ENCODE data around the gene MICAL2.

DNA sequence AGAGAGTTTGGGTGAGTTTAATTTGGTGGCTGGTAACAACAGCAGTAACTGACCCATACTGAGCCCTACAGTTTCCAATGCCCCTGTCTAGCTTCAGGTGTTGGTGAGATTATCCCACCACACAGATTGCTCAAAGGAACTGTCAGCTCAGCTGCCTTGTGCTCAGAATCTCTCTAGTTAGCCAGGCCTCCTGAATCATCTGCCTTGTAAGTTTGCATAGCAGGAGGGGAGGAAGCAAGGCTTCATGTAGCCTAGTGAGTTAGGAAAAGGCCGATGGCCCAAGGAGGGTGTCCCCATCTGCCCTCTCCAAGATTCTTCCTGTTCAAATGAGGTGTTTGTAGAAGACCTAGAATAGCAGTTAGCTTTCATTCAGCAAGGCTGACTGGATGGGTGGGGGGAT lies 74.3 kb downstream of the MICAL2 start:
- TF ChIP-seq, protein P1, sequence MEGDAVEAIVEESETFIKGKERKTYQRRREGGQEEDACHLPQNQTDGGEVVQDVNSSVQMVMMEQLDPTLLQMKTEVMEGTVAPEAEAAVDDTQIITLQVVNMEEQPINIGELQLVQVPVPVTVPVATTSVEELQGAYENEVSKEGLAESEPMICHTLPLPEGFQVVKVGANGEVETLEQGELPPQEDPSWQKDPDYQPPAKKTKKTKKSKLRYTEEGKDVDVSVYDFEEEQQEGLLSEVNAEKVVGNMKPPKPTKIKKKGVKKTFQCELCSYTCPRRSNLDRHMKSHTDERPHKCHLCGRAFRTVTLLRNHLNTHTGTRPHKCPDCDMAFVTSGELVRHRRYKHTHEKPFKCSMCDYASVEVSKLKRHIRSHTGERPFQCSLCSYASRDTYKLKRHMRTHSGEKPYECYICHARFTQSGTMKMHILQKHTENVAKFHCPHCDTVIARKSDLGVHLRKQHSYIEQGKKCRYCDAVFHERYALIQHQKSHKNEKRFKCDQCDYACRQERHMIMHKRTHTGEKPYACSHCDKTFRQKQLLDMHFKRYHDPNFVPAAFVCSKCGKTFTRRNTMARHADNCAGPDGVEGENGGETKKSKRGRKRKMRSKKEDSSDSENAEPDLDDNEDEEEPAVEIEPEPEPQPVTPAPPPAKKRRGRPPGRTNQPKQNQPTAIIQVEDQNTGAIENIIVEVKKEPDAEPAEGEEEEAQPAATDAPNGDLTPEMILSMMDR (IDR thresholded peaks at IDR 0.05 in 2 of 3, conservative IDR thresholded peaks at IDR 0.05 in 1 of 3; ENCODE audit: control insufficient read depth in 2 of 3, extremely low read depth in 1 of 3, insufficient read depth in 1 of 3, low read depth in 3 of 3, low read length in 3 of 3): no peak
- TF ChIP-seq FOXK2 (IDR thresholded peaks at IDR 0.05) (no peak), GATAD2B (conservative IDR thresholded peaks at IDR 0.05; ENCODE audit: low read depth) (no peak), POLR2A (IDR thresholded peaks at IDR 0.05; ENCODE audit: low read depth, low read length) (no peak), EZH2 (IDR thresholded peaks at IDR 0.05; ENCODE audit: borderline replicate concordance, control insufficient read depth, low read depth, low read length) (no peak), TCF7 (IDR thresholded peaks at IDR 0.05; ENCODE audit: borderline replicate concordance) (no peak), MYC (IDR thresholded peaks at IDR 0.05; ENCODE audit: insufficient read depth, insufficient read length, insufficient replicate concordance, low read length, severe bottlenecking) (no peak), CHD1 (IDR thresholded peaks at IDR 0.05; ENCODE audit: low read depth, low read length) (no peak), POLR2AphosphoS2 (IDR thresholded peaks at IDR 0.05; ENCODE audit: low read depth, low read length) (no peak), ZNF274 (IDR thresholded peaks at IDR 0.05; ENCODE audit: insufficient read depth, insufficient read length) (no peak)
- TF ChIP-seq, protein P2, sequence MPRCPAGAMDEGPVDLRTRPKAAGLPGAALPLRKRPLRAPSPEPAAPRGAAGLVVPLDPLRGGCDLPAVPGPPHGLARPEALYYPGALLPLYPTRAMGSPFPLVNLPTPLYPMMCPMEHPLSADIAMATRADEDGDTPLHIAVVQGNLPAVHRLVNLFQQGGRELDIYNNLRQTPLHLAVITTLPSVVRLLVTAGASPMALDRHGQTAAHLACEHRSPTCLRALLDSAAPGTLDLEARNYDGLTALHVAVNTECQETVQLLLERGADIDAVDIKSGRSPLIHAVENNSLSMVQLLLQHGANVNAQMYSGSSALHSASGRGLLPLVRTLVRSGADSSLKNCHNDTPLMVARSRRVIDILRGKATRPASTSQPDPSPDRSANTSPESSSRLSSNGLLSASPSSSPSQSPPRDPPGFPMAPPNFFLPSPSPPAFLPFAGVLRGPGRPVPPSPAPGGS (IDR thresholded peaks at IDR 0.05; ENCODE audit: borderline replicate concordance, insufficient read depth, low read depth, low read length, poor library complexity, severe bottlenecking): no peak
- TF ChIP-seq, protein P3, sequence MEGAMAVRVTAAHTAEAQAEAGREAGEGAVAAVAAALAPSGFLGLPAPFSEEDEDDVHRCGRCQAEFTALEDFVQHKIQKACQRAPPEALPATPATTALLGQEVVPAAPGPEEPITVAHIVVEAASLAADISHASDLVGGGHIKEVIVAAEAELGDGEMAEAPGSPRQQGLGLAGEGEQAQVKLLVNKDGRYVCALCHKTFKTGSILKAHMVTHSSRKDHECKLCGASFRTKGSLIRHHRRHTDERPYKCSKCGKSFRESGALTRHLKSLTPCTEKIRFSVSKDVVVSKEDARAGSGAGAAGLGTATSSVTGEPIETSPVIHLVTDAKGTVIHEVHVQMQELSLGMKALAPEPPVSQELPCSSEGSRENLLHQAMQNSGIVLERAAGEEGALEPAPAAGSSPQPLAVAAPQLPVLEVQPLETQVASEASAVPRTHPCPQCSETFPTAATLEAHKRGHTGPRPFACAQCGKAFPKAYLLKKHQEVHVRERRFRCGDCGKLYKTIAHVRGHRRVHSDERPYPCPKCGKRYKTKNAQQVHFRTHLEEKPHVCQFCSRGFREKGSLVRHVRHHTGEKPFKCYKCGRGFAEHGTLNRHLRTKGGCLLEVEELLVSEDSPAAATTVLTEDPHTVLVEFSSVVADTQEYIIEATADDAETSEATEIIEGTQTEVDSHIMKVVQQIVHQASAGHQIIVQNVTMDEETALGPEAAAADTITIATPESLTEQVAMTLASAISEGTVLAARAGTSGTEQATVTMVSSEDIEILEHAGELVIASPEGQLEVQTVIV (IDR thresholded peaks at IDR 0.05; ENCODE audit: borderline replicate concordance, partially characterized antibody): no peak
- TF ChIP-seq, protein P4, sequence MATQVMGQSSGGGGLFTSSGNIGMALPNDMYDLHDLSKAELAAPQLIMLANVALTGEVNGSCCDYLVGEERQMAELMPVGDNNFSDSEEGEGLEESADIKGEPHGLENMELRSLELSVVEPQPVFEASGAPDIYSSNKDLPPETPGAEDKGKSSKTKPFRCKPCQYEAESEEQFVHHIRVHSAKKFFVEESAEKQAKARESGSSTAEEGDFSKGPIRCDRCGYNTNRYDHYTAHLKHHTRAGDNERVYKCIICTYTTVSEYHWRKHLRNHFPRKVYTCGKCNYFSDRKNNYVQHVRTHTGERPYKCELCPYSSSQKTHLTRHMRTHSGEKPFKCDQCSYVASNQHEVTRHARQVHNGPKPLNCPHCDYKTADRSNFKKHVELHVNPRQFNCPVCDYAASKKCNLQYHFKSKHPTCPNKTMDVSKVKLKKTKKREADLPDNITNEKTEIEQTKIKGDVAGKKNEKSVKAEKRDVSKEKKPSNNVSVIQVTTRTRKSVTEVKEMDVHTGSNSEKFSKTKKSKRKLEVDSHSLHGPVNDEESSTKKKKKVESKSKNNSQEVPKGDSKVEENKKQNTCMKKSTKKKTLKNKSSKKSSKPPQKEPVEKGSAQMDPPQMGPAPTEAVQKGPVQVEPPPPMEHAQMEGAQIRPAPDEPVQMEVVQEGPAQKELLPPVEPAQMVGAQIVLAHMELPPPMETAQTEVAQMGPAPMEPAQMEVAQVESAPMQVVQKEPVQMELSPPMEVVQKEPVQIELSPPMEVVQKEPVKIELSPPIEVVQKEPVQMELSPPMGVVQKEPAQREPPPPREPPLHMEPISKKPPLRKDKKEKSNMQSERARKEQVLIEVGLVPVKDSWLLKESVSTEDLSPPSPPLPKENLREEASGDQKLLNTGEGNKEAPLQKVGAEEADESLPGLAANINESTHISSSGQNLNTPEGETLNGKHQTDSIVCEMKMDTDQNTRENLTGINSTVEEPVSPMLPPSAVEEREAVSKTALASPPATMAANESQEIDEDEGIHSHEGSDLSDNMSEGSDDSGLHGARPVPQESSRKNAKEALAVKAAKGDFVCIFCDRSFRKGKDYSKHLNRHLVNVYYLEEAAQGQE (IDR thresholded peaks at IDR 0.05; ENCODE audit: low read depth, low read length): no peak
- TF ChIP-seq, protein P5, sequence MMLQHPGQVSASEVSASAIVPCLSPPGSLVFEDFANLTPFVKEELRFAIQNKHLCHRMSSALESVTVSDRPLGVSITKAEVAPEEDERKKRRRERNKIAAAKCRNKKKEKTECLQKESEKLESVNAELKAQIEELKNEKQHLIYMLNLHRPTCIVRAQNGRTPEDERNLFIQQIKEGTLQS (IDR thresholded peaks at IDR 0.05; ENCODE audit: borderline replicate concordance, extremely low read depth, low read depth, low read length): no peak
